Measurements from ENCODE around the gene FOXP1. TPM values are rescaled to one million over a fixed set of nuclear protein-coding genes. Genes with fewer than 3 reads are reported as not detected.

Gene FOXP1
- total and polyA plus RNA-seq, 8 donors = 95.1 to 143 (median 123) TPM

GRCh38 chr3:71488391-71488809 lies 95.1 kb downstream of the FOXP1 start:
- DNase-seq (no peak), ATAC-seq (no peak)
- TF ChIP-seq, protein P1, sequence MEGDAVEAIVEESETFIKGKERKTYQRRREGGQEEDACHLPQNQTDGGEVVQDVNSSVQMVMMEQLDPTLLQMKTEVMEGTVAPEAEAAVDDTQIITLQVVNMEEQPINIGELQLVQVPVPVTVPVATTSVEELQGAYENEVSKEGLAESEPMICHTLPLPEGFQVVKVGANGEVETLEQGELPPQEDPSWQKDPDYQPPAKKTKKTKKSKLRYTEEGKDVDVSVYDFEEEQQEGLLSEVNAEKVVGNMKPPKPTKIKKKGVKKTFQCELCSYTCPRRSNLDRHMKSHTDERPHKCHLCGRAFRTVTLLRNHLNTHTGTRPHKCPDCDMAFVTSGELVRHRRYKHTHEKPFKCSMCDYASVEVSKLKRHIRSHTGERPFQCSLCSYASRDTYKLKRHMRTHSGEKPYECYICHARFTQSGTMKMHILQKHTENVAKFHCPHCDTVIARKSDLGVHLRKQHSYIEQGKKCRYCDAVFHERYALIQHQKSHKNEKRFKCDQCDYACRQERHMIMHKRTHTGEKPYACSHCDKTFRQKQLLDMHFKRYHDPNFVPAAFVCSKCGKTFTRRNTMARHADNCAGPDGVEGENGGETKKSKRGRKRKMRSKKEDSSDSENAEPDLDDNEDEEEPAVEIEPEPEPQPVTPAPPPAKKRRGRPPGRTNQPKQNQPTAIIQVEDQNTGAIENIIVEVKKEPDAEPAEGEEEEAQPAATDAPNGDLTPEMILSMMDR (IDR thresholded peaks at IDR 0.05) = no peak
- Histone ChIP-seq H3K27me3 (no peaks in the 10 kb centered on the region), H3K36me3 (peaks cover 0 to 8% of the 10 kb centered on the region in 2 donors), H3K27ac (no peak overlapping the region), H3K9me3 (no peaks in the 10 kb centered on the region), H3K4me1 (peaks cover 0 to 24% of the 10 kb centered on the region in 2 donors), H3K4me3 (no peak overlapping the region)
- intact Hi-C loops (cut with DNase I) = no loop called here

GRCh38 chr3:71487418-71487817 lies 96.1 kb downstream of the FOXP1 start:
- TF ChIP-seq, protein P1 (IDR thresholded peaks at IDR 0.05) = no peak
- no peak for DNase-seq
- intact Hi-C loops (cut with DNase I) = no loop called here
- no peaks in the 10 kb centered on the region for H3K27me3 ChIP-seq
- ATAC-seq = no peak
- H3K4me1 ChIP-seq = peaks cover 0 to 24% of the 10 kb centered on the region in 2 donors
- H3K27ac ChIP-seq = no peak overlapping the region
- no peak overlapping the region for H3K4me3 ChIP-seq
- peaks cover 0 to 4% of the 10 kb centered on the region in 2 donors for H3K36me3 ChIP-seq
- H3K9me3 ChIP-seq = no peaks in the 10 kb centered on the region

GRCh38 chr3:71486831-71487230 lies 96.7 kb downstream of the FOXP1 start:
- intact Hi-C loops (cut with DNase I) = no loop called here
- TF ChIP-seq, protein P1 (IDR thresholded peaks at IDR 0.05) = no peak
- Histone ChIP-seq H3K4me1 (peaks cover 0 to 24% of the 10 kb centered on the region in 2 donors), H3K27me3 (no peaks in the 10 kb centered on the region), H3K36me3 (peaks cover 0 to 4% of the 10 kb centered on the region in 2 donors), H3K4me3 (no peak overlapping the region), H3K9me3 (no peaks in the 10 kb centered on the region), H3K27ac (peak overlapping the region in 1 of 2 donors; percentile 3)
- no peak for ATAC-seq
- no peak for DNase-seq

DNA sequence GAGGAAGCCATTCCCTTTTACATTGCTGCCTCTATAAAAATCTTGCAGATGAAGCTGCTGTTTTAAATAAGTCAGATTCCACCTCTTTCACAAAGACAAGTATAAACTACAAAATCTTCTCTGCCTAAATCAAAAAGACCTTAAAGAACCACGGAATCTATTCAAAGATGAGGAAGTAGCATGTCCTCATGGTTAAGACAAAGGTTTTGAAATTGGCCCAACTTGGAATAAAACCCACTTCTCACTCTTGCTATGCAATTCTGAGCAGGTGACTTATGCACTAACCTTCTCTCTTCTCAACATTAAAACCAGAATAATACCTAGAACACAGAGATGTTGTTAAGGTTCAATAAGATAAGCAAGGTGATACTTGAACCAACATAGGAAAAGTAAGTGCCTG lies 97.6 kb downstream of the FOXP1 start:
- no peaks in the 10 kb centered on the region for H3K9me3 ChIP-seq
- ATAC-seq = no peak
- H3K27me3 ChIP-seq = no peaks in the 10 kb centered on the region
- TF ChIP-seq, protein P1 (IDR thresholded peaks at IDR 0.05) = no peak
- H3K27ac ChIP-seq = peak overlapping the region in 1 of 2 donors; percentile 3
- no peak overlapping the region for H3K4me3 ChIP-seq
- intact Hi-C loops (cut with DNase I) = no loop called here
- H3K36me3 ChIP-seq = no peaks in the 10 kb centered on the region
- no peak for DNase-seq
- H3K4me1 ChIP-seq = peaks cover 0 to 24% of the 10 kb centered on the region in 2 donors

DNA sequence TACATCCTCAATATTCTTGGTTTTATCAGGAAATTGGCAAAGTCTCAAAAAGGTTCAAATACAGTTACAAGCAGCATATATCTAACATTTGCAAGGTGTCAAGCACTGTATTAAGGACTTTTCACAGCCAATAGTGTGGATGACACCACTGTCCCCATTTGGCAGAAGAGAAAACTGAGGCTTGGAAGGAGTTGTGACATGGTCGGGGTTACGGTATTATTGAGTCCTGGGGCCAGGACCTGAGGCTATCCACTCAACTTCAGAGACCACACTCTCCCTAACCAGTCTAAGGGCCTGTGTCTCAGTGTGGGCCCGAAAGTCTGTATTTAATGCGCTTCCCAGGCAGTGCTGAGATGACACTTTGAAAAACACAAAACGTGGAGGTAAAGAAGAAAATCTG lies 99.1 kb downstream of the FOXP1 start:
- Histone ChIP-seq H3K36me3 (no peaks in the 10 kb centered on the region), H3K4me3 (no peak overlapping the region), H3K9me3 (no peaks in the 10 kb centered on the region), H3K27me3 (no peaks in the 10 kb centered on the region), H3K4me1 (peaks cover 0 to 24% of the 10 kb centered on the region in 2 donors), H3K27ac (no peak overlapping the region)
- DNase-seq (no peak), ATAC-seq (no peak)
- intact Hi-C loops (cut with DNase I) = no loop called here
- TF ChIP-seq, protein P1 (IDR thresholded peaks at IDR 0.05) = no peak
